Body of pancreas (tissue), 4 donors: ENCODE data around the gene EMILIN3.

Source experiments
- POLR2A ChIP-seq, 3 donors: fragments of 450-650 bp; IDR thresholded peaks; one replicate each; pipeline ENCODE4 v1.6.1; 2016; ENCODE audit warnings: antibody characterized with exemption in 3 of 3, mild to moderate bottlenecking in 2 of 3
- TF ChIP-seq, protein P1 (sequence below), 7 experiments: fragments of 450-650 bp in 4 of 7; fragments of 200-600 bp in 3 of 7; sonication (generic) in 3 of 7; IDR thresholded peaks; one replicate each; pipeline ENCODE4 v1.5.1; 2016 to 2019; ENCODE audit warnings: antibody characterized with exemption in 7 of 7

DNA sequence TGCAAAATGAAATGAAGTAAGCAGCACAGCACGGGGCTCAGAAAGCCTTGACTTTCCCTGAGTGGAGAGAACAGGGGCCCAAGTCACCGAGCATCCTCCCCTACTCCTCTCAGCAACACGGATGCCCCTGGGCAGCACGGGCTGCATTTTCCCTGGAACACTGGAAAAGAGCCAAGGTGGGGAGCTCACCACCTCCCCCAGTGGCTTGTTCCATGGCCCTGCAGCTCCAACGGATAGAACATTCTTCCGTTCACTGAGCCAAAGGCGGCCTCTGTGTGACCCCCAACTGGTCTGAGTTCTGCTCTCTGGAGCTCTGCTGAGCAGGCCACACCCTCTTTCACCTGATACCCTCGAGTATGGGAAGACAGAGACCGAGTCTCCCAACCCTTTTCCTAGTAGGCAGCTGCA lies 20.8 kb upstream of the EMILIN3 start:
- TF ChIP-seq, protein P1, sequence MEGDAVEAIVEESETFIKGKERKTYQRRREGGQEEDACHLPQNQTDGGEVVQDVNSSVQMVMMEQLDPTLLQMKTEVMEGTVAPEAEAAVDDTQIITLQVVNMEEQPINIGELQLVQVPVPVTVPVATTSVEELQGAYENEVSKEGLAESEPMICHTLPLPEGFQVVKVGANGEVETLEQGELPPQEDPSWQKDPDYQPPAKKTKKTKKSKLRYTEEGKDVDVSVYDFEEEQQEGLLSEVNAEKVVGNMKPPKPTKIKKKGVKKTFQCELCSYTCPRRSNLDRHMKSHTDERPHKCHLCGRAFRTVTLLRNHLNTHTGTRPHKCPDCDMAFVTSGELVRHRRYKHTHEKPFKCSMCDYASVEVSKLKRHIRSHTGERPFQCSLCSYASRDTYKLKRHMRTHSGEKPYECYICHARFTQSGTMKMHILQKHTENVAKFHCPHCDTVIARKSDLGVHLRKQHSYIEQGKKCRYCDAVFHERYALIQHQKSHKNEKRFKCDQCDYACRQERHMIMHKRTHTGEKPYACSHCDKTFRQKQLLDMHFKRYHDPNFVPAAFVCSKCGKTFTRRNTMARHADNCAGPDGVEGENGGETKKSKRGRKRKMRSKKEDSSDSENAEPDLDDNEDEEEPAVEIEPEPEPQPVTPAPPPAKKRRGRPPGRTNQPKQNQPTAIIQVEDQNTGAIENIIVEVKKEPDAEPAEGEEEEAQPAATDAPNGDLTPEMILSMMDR (IDR thresholded peaks at IDR 0.05), result no peak
- no peak for TF ChIP-seq POLR2A (IDR thresholded peaks at IDR 0.05)
